GM19463 (cell line): ENCODE measurements around the gene VGLL4.

ENCODE experiments used
- ATAC-seq: cut with Tn5 transposase; IDR thresholded peaks from one replicate; pipeline ENCODE4 v1.9.1; 2021; ENCODE audit warnings: mild to moderate bottlenecking, moderate library complexity; ENCODE audit not compliant: unreplicated experiment

VGLL4 gene

DNA sequence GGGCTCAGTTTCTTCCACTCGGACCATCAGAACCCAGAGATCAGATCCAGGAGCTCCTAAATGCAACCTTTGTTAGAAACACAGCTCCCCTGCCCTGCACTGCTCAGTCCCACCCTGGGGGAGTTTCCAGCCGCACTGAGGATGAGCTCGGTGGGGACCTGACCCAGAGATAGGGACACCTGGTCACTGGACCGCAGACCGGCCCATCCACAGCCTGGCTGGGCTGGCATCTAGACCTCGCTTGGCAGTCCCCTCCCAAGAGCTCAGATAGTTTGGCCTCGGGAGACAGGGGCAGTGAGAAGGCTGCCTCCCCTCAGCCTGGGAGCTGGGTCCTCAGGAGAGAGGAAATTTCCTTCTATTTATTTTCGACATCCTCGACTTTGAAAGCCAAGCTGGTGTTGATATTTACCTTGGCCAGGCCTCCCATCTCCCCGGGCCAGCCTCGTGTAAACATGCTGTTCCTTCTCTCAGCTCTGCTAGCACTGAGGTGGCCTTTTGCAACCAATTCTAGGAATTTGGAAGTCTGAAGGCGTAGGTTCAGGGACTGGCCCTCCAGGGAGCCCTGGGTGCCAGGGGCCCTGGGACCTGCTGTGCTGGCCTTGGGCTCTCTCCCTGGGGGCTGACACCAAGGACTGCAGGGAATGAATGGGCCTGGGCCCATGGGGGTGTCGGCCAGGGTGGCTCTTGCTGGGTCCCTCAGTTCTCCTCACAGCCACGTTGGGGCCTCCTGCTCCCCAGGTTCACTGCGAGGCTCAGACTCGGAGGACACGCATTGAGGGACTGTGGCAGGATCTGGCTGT is 90.1 kb downstream of the VGLL4 start:
- ATAC-seq = no peak

- ATAC-seq = no peak
These were observed 91.1 kb downstream of the VGLL4 start for GRCh38 chr3:11552289-11553264.

DNA sequence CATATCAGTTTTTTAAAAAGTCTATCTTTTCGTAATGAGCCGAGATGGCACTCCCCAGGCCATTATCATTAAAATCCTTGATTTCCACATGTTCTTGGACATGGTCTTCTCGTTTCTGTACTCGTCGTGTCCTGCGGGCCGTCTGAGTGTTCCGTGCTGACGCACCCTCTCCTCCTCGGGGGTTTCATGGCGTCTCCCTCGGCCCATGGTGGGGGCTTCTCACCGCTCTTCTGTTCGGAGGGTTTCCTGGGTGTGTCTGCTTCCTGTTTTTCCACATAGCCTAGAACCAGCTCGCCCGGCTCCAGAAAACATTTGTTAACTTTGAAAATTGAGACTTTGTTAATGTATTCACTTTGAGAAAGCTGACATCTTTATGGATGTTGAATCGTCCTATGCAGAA is 92.7 kb downstream of the VGLL4 start:
- no peak for ATAC-seq

GRCh38 chr3:11549580-11550140 is 94.1 kb downstream of the VGLL4 start:
- no peak for ATAC-seq

- no peak for ATAC-seq
These were observed 95.0 kb downstream of the VGLL4 start for GRCh38 chr3:11548721-11549131.

DNA sequence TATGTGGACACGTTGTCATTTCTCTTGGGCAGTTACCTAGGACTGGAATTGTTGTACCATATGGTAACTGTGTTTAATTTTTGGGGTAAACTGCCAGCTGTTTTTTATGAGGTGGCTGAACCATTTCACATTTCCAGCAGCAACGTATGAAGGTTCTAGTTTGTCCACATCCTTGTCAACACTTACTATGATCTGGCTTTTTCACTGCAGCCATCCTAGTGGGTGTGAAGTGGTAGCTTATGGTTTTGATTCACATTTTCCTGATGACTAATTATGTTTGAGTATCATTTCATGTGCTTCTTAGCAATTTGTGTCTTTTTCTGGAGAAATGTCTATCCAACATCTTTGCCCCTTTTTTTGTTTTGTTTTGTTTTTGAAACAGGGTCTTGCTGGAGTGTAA is 96.2 kb downstream of the VGLL4 start:
- no peak for ATAC-seq

DNA sequence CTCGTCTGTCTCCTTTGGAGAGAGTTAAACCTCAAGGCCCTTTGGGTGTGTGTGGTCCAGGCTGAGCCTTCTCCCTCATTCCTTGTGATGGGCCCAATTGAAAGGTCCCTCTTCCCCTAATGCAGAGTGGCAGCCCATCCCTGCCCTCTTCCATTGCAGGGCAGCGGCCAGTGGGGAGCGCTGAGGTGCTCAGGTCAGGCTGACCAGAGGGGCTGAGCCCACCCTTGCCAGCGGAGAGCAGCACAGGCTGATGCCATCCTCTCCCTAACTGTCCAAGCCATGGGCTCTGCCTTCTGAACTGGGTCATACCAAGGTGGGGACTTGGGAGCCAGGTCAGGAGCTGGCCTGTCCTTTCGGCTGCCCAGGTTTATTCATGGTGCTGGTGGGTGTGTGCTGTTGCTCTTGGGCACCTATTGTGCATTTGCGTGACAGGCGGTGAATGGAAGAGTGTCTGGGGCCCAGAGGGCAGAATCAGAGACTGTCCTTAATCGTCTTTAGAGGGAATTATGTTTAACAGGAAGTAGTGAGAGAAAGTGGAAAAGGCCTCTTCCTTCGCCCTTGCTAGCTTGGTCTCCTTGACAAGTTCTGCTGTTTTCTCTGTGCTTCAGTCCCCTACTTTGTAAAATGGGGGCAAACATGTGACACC is 96.9 kb downstream of the VGLL4 start:
- no peak for ATAC-seq

GRCh38 chr3:11545186-11545851 is 98.4 kb downstream of the VGLL4 start:
- ATAC-seq = no peak

GRCh38 chr3:11544412-11545181 is 99.1 kb downstream of the VGLL4 start:
- ATAC-seq = no peak

- no peak for ATAC-seq
These were observed 99.7 kb downstream of the VGLL4 start for GRCh38 chr3:11543948-11544387.

GRCh38 chr3:11543141-11543947 is 100.4 kb downstream of the VGLL4 start:
- ATAC-seq = no peak

DNA sequence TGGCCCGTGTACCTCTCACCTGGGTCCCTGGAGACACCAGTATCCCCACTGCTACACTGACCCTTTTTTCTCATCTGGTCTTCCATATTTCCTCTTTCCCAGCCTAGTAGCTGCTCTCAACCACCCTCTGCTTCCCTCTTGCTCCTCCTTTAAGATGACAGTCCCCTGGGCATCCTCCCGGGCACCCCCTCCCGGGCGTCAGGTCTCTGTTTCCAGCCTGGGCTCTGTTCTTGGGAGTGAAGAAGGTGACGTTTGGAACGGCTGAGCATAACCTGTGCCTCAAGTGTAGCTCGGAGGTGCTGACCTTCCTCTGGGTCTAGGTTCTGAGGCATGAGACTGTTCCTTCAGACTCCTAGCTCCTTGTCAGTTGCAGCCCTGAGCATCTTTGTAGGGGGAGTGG is 101.2 kb downstream of the VGLL4 start:
- ATAC-seq = no peak

GRCh38 chr3:11541321-11542303 is 102.1 kb downstream of the VGLL4 start:
- ATAC-seq = no peak

DNA sequence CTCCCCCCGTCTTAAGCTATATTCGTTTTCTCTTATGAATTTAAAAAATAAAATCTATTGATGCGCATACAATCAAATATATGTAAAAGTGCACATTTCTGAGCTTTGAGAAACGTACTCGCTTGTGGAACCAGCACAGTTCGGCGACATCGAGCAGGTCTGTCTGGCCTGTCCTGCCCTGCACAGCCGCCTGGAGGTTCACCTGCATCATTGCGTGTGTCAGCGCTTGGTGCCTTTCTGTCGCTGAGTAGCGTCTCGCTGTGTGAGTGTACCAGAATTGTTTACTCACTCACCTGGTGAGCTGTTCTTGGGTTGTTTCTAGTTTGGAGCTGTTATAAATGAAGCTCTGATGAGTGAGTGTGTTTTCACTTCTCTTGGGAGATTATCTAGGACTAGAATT is 104.0 kb downstream of the VGLL4 start:
- ATAC-seq = no peak

- no peak for ATAC-seq
These were observed 104.5 kb downstream of the VGLL4 start for GRCh38 chr3:11539218-11539617.

DNA sequence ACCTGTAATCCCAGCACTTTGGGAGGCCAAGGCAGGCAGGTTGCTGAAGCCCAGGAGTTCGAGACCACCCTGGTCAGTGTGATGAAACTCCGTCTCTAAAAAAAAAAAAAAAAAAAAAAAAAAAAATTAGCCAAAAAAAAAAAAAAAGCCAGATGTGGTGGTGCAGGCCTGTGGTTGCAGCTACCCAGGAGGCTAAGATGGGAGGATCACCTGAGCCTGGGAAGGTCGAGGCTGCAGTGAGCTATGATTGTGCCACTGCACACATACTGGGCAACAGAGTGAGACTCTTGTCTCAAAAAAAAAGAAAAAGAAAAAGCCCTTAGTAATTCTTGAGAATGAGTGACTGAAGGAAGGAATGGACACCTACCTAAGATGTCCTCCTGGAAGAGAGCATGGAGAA is 105.1 kb downstream of the VGLL4 start:
- no peak for ATAC-seq

- ATAC-seq = no peak
These were observed 106.6 kb downstream of the VGLL4 start for GRCh38 chr3:11536936-11537612.
